ENCODE measurements around the gene POU3F1. TPM values are rescaled to one million over a fixed set of nuclear protein-coding genes. Genes with fewer than 3 reads are reported as not detected.

The POU3F1 gene
- not detected in 2 replicates for total RNA-seq

- intact Hi-C loops (cut with micrococcal nuclease), result loop anchor here (10.0 kb wide), 1 partner anchor 788 kb away; no protein-coding TSS in a partner anchor
Measured at GRCh38 chr1:38046333-38046883, at the start of gene POU3F1. POU3F1 (minus strand) TSS chr1:38046793; CDS start chr1:38046743, 50 bp downstream.

GRCh38 chr1:38095454-38095931 is 48.9 kb upstream of the POU3F1 start:
- intact Hi-C loops (cut with micrococcal nuclease), result no loop called here

- intact Hi-C loops (cut with micrococcal nuclease), result no loop called here
Measured at GRCh38 chr1:38094711-38095290, 48.2 kb upstream of the POU3F1 start.

GRCh38 chr1:38093569-38094520 is 47.3 kb upstream of the POU3F1 start:
- intact Hi-C loops (cut with micrococcal nuclease), result no loop called here

- intact Hi-C loops (cut with micrococcal nuclease), result no loop called here
Measured at GRCh38 chr1:38092256-38092655, 45.7 kb upstream of the POU3F1 start.

GRCh38 chr1:38090796-38091195 is 44.2 kb upstream of the POU3F1 start:
- intact Hi-C loops (cut with micrococcal nuclease), result no loop called here

GRCh38 chr1:38089712-38090360 is 43.2 kb upstream of the POU3F1 start:
- intact Hi-C loops (cut with micrococcal nuclease), result no loop called here

- intact Hi-C loops (cut with micrococcal nuclease), result no loop called here
Measured at GRCh38 chr1:38088791-38089190, 42.2 kb upstream of the POU3F1 start.

- intact Hi-C loops (cut with micrococcal nuclease), result no loop called here
Measured at GRCh38 chr1:38088366-38088765, 41.8 kb upstream of the POU3F1 start.

GRCh38 chr1:38087676-38088075 is 41.1 kb upstream of the POU3F1 start:
- intact Hi-C loops (cut with micrococcal nuclease), result no loop called here

- intact Hi-C loops (cut with micrococcal nuclease), result no loop called here
Measured at GRCh38 chr1:38085666-38086330, 39.2 kb upstream of the POU3F1 start.

- intact Hi-C loops (cut with micrococcal nuclease), result no loop called here
Measured at GRCh38 chr1:38084700-38085099, 38.1 kb upstream of the POU3F1 start.

GRCh38 chr1:38084113-38084512 is 37.5 kb upstream of the POU3F1 start:
- intact Hi-C loops (cut with micrococcal nuclease), result no loop called here

GRCh38 chr1:38083541-38083940 is 36.9 kb upstream of the POU3F1 start:
- intact Hi-C loops (cut with micrococcal nuclease), result no loop called here

GRCh38 chr1:38082769-38083263 is 36.2 kb upstream of the POU3F1 start:
- intact Hi-C loops (cut with micrococcal nuclease), result no loop called here

GRCh38 chr1:38079019-38079418 is 32.4 kb upstream of the POU3F1 start:
- intact Hi-C loops (cut with micrococcal nuclease), result no loop called here

- intact Hi-C loops (cut with micrococcal nuclease), result no loop called here
Measured at GRCh38 chr1:38077523-38078147, 31.0 kb upstream of the POU3F1 start.

GRCh38 chr1:38076455-38076854 is 29.9 kb upstream of the POU3F1 start:
- intact Hi-C loops (cut with micrococcal nuclease), result no loop called here

GRCh38 chr1:38076038-38076437 is 29.4 kb upstream of the POU3F1 start:
- intact Hi-C loops (cut with micrococcal nuclease), result no loop called here

GRCh38 chr1:38075191-38075590 is 28.6 kb upstream of the POU3F1 start:
- intact Hi-C loops (cut with micrococcal nuclease), result no loop called here

All from T-helper 2 cell treated with Interferon-gamma antibody and Interleukin-4, amounts not matched to agents 100 ng/mL and 5 ng/mL, for 36 hours (primary cell).